NCI-H1048 (cell line): ENCODE results near the gene LRRC45.
"Not testable (repeated sequence)": the region's sequence is repeated elsewhere in the genome, so short reads cannot be mapped to it uniquely, and the experiment has no call there.

Experiments used
- DNase-seq: peaks from one replicate; lab custom pipeline; 2025; lab: John Stamatoyannopoulos, UW

LRRC45 gene

GRCh38 chr17:82035488-82035887 is 12.4 kb downstream of the LRRC45 start:
- no peak for DNase-seq

- no peak for DNase-seq
Observed at GRCh38 chr17:82035956-82036633, 13.0 kb downstream of the LRRC45 start.

GRCh38 chr17:82036634-82037091 is 13.6 kb downstream of the LRRC45 start:
- no peak for DNase-seq

- peak; percentile 92 for DNase-seq
Observed at GRCh38 chr17:82037092-82037888, 14.2 kb downstream of the LRRC45 start, which contains the start of gene DCXR. Gene DCXR, minus strand, starts transcription at chr17:82037697. Its CDS starts 15 bp downstream, at chr17:82037682.

GRCh38 chr17:82037889-82038195 is 14.7 kb downstream of the LRRC45 start:
- no peak for DNase-seq

GRCh38 chr17:82038796-82039409 is 15.8 kb downstream of the LRRC45 start:
- not testable (repeated sequence) for DNase-seq

GRCh38 chr17:82039695-82040299 is 16.7 kb downstream of the LRRC45 start:
- no peak for DNase-seq

- DNase-seq: no peak
Observed at GRCh38 chr17:82041144-82041814, 18.2 kb downstream of the LRRC45 start.

- DNase-seq: no peak
Observed at GRCh38 chr17:82042649-82043048, 19.5 kb downstream of the LRRC45 start.

DNA sequence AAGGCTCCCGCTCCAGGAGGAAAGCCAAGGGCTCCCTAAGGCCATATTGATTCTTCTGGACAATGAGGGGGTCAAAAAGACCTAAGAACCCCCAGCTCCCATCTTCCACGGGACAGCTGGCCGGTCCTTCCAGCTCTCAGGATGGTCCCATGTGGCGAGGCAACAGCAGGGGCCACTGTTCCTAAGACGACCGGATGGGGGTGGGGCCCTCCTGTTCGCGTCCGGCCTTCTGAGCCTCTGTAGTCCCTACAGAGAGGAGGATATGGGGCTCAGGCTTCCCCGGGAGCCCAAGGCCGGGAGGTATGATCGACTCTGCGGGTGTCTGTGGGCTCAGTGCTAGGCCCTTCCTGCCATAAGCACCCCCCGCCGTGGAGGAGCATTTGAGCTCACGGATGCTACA is 20.4 kb downstream of the LRRC45 start:
- no peak for DNase-seq

- no peak for DNase-seq
Observed at GRCh38 chr17:82045936-82046484, 22.9 kb downstream of the LRRC45 start.

DNA sequence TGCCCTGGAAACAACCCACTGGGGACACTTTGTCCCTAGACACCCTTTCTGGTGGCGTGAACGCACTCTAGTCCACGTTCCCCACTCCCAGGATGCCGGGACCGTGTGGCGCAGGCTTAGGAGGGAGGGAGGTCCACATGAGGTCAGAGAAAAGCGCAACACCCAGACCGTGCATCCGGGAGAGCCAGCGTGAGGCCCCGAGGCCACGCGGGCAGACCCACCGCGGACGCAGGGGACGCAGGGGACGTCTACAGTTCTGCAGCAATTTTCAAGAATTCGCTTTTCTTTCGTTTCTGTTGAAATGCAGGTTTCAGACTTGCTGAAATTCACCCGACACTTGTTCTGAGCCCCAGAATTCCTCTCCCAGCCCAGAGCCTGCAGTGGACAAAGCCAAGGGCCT is 23.8 kb downstream of the LRRC45 start:
- no peak for DNase-seq

DNA sequence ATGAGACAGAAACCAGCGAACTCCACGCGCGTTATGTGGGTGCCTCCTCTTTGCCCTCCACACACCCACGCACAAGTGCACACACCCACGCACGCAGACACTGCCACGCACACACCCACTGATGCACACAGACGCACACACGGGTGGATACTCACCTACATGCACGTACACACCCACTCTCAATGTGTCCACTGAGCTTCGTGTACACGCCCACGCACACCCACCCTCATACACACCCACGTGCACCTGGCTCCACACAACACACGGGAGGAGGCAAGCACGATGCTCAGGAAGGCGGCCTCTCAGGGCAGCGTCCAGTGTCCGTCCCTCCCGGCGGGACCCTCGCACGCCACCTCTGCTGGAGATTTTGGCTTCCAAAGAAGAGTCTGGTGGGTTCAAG is 24.3 kb downstream of the LRRC45 start:
- DNase-seq: no peak

DNA sequence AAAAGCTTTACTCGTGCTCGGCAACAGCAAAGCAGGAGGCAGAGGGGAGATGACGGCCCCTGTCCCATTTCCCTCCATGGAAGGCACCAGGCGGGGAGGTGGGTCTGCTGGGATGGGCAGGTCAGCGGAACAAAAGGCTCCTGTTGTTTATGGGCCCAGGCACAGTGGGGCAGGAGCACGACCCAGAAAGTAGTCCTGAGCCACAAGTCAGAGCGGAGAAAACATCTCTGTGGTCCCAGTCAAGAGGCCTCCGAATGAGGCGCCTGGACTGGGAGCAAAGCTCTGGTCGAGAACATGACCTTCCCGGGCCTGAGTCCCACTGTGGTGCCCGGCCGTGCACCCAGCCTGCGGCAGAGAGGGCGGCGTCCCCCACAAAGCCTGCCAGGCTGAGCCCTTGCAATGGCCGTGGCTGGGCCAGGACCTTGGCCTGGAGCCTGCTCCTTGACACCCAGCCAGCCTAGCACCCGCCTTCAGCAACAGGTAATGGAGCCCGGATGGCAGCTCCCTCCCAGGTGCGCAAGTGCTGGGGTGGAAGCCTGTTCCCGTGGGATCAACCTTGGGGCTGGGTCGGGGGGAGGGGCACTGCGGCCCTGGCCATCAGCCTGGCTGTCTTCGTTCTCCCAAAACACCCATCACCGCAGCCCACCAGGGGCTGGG is 24.9 kb downstream of the LRRC45 start:
- no peak for DNase-seq

DNA sequence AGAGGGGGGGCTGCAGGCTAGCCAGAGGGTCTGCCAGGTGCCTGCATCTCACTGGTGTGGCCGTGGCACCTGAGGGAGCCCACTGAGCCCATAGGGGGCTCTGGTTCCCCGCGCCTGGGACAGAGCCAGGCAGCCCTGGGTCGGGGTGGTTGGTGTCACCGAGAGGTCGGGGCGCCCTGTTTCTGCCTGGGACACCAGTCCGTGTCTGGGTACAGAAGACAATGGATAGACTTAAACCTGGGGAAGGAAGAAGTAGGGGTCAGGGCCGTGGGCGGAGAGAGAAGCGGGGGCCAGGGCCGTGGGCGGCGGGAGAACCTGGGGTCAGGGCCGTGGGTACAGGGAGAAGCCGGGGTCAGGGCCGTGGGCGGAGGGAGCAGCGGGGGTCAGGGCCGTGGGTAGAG is 25.5 kb downstream of the LRRC45 start:
- no peak for DNase-seq

GRCh38 chr17:82049106-82049505 is 26.0 kb downstream of the LRRC45 start:
- DNase-seq: no peak

- no peak for DNase-seq
Observed at GRCh38 chr17:82049521-82049971, 26.4 kb downstream of the LRRC45 start.

DNA sequence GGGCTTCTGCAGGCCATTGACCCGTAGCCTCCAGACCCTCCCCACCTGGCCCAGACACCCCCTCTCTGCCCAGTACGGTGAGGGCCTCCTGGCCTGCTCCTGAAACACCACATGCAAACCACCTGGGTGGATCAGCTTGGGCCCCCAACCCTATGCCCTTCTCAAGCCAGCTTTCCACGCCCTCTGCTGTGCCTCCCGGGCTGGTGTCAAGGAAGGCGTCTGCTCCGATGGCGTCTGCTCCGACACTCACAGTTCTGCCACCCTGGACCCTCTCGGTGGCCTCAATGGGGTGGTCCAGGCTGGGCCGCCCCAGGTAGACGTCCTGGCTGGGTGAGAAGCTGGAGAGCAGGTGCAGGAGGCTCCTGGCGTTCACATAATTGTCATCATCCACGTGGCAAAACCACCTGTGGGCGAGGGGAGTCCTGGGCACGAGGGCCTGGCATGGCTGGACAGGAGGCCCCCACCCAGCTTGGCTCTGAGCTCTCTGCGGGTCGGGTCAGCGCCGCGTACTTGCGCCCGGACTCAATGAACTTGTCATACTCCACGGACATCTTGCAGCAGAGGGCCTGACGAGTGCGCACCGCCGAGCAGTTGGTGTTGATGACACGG is 27.2 kb downstream of the LRRC45 start:
- no peak for DNase-seq

GRCh38 chr17:82050761-82051641 is 27.9 kb downstream of the LRRC45 start:
- DNase-seq: no peak
